Measurements from ENCODE around the gene SYP.

Gene SYP

GRCh38 chrX:49210406-49210805, 10.4 kb upstream of the SYP start:
- Histone ChIP-seq H3K4me1 (no peaks in the 10 kb centered on the region), H3K36me3 (replicated peaks) (no peaks in the 10 kb centered on the region), H3K9me3 (no peaks in the 10 kb centered on the region), H3K4me3 (no peak overlapping the region), H3K27me3 (ENCODE audit: low read depth) (peaks cover 3% of the 10 kb centered on the region; the same call in 1 of the 2 replicates)
- no peak for DNase-seq (ENCODE audit: low spot score in 2 of 2)
- in situ Hi-C loops (cut with MboI; ENCODE audit: low sequenced_read_pairs), result no loop called here

DNA sequence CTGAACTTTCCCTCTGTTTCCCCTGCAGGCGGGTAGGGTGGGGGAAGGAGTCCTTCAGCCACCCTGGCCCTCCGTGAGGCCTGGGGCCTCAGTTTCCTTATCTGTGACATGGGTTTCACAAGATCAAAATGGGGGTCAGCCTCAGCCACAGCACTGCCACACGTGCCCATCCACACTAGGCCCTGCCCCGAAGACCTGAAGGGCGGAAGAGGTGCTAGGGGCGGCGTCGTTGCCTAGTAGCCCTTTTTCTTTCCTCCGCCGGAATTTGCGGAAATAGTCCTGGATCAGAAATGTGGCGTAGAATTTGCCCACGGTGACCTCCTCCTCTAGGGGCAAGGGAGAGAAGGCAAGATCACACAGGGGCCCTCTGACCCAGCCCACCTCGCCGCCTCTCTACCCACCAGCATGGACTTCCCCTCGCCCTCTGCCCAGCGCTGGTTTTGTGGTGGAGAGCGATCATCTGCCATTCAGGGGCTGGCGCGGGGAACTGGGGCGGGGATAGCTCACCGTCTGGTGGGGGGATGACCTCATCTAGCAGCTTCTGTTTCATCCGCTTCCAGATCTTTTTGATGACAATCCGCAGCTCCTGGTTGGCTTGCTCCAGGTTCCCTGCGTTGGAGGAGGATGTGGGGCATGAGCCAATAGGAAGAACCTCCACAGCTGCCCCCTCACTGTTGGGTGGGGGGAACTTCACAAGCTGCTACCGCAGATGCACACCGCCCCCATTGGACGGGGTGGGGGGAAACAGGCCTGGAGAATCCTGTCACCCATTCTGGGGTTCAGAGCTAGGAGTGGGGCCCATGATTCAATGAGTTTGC, 9.7 kb upstream of the SYP start:
- no peaks in the 10 kb centered on the region for H3K9me3 ChIP-seq
- peaks cover 3% of the 10 kb centered on the region; the same call in 1 of the 2 replicates for H3K27me3 ChIP-seq (ENCODE audit: low read depth)
- H3K36me3 ChIP-seq (replicated peaks), result no peaks in the 10 kb centered on the region
- in situ Hi-C loops (cut with MboI; ENCODE audit: low sequenced_read_pairs), result no loop called here
- DNase-seq (ENCODE audit: low spot score in 2 of 2), result no peak
- no peak overlapping the region for H3K4me3 ChIP-seq
- H3K4me1 ChIP-seq, result no peaks in the 10 kb centered on the region

DNA sequence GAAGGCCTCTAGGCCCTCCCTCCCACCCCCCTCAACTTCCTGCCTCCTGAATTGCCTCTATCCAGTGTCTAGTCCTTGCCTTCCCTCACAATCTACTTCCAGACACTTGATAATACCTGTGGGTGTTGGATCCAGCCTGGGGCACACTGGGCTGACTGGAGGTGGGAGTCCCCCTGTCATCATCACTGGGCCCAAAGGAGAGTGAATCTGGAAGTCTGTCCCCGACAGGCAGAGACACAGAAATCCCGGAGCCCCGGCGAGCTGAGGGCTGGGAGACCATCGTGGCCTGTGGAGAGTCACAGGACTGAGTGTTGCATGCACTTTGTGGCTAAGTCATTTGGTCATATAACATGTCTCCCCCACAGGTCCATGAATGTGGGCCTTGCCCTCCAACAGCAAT, 8.4 kb upstream of the SYP start:
- no peaks in the 10 kb centered on the region for H3K4me1 ChIP-seq
- no peaks in the 10 kb centered on the region for H3K36me3 ChIP-seq (replicated peaks)
- in situ Hi-C loops (cut with MboI; ENCODE audit: low sequenced_read_pairs), result no loop called here
- no peaks in the 10 kb centered on the region for H3K9me3 ChIP-seq
- H3K27me3 ChIP-seq (ENCODE audit: low read depth), result peaks cover 6% of the 10 kb centered on the region; the same call in 1 of the 2 replicates
- no peak for DNase-seq (ENCODE audit: low spot score in 2 of 2)
- no peak overlapping the region for H3K4me3 ChIP-seq

GRCh38 chrX:49206543-49206942, 6.5 kb upstream of the SYP start:
- no peak for DNase-seq (ENCODE audit: low spot score in 2 of 2)
- H3K9me3 ChIP-seq, result no peaks in the 10 kb centered on the region
- no peak overlapping the region for H3K4me3 ChIP-seq
- no peaks in the 10 kb centered on the region for H3K36me3 ChIP-seq (replicated peaks)
- in situ Hi-C loops (cut with MboI; ENCODE audit: low sequenced_read_pairs), result no loop called here
- no peaks in the 10 kb centered on the region for H3K4me1 ChIP-seq
- peaks cover 6% of the 10 kb centered on the region; the same call in 1 of the 2 replicates for H3K27me3 ChIP-seq (ENCODE audit: low read depth)

GRCh38 chrX:49205443-49205842, 5.5 kb upstream of the SYP start:
- no peaks in the 10 kb centered on the region for H3K36me3 ChIP-seq (replicated peaks)
- H3K9me3 ChIP-seq, result no peaks in the 10 kb centered on the region
- DNase-seq (ENCODE audit: low spot score in 2 of 2), result no peak
- in situ Hi-C loops (cut with MboI; ENCODE audit: low sequenced_read_pairs), result no loop called here
- H3K4me1 ChIP-seq, result peaks cover 2% of the 10 kb centered on the region
- no peak overlapping the region for H3K4me3 ChIP-seq
- H3K27me3 ChIP-seq (ENCODE audit: low read depth), result peaks cover 6% of the 10 kb centered on the region; the same call in 1 of the 2 replicates

GRCh38 chrX:49204709-49205108, 4.7 kb upstream of the SYP start:
- DNase-seq (ENCODE audit: low spot score in 2 of 2), result no peak
- H3K9me3 ChIP-seq, result no peaks in the 10 kb centered on the region
- H3K36me3 ChIP-seq (replicated peaks), result no peaks in the 10 kb centered on the region
- no peak overlapping the region for H3K4me3 ChIP-seq
- in situ Hi-C loops (cut with MboI; ENCODE audit: low sequenced_read_pairs), result no loop called here
- peaks cover 5% of the 10 kb centered on the region for H3K4me1 ChIP-seq
- H3K27me3 ChIP-seq (ENCODE audit: low read depth), result peaks cover 6% of the 10 kb centered on the region; the same call in 1 of the 2 replicates

- Histone ChIP-seq H3K9me3 (no peaks in the 10 kb centered on the region), H3K27me3 (ENCODE audit: low read depth) (peaks cover 4% of the 10 kb centered on the region; the same call in 1 of the 2 replicates), H3K36me3 (replicated peaks) (no peaks in the 10 kb centered on the region), H3K4me3 (no peak overlapping the region), H3K4me1 (peaks cover 5% of the 10 kb centered on the region)
- no peak for DNase-seq (ENCODE audit: low spot score in 2 of 2)
- in situ Hi-C loops (cut with MboI; ENCODE audit: low sequenced_read_pairs), result no loop called here
Observed at GRCh38 chrX:49204017-49204416, 4.0 kb upstream of the SYP start.

GRCh38 chrX:49203536-49203935, 3.5 kb upstream of the SYP start:
- no peak overlapping the region for H3K4me3 ChIP-seq

GRCh38 chrX:49202022-49202421, 2.0 kb upstream of the SYP start:
- in situ Hi-C loops (cut with MboI; ENCODE audit: low sequenced_read_pairs), result no loop called here
- Histone ChIP-seq H3K4me1 (peaks cover 5% of the 10 kb centered on the region), H3K4me3 (no peak overlapping the region), H3K27me3 (ENCODE audit: low read depth) (peaks cover 4% of the 10 kb centered on the region; the same call in 1 of the 2 replicates), H3K36me3 (replicated peaks) (no peaks in the 10 kb centered on the region), H3K9me3 (no peaks in the 10 kb centered on the region)
- no peak for DNase-seq (ENCODE audit: low spot score in 2 of 2)

More at GRCh38 chrX:49203536-49203935, 3.5 kb upstream of the SYP start:
- no peaks in the 10 kb centered on the region for H3K36me3 ChIP-seq (replicated peaks)
- in situ Hi-C loops (cut with MboI; ENCODE audit: low sequenced_read_pairs), result no loop called here
- H3K4me1 ChIP-seq, result peaks cover 5% of the 10 kb centered on the region
- DNase-seq (ENCODE audit: low spot score in 2 of 2), result no peak
- H3K9me3 ChIP-seq, result no peaks in the 10 kb centered on the region
- peaks cover 4% of the 10 kb centered on the region; the same call in 1 of the 2 replicates for H3K27me3 ChIP-seq (ENCODE audit: low read depth)

- Histone ChIP-seq H3K36me3 (replicated peaks) (no peaks in the 10 kb centered on the region), H3K4me1 (peaks cover 5% of the 10 kb centered on the region), H3K4me3 (peak overlapping the region; percentile 27; the same call in 1 of the 2 replicates), H3K27me3 (ENCODE audit: low read depth) (peaks cover 2% of the 10 kb centered on the region; the same call in 1 of the 2 replicates), H3K9me3 (no peaks in the 10 kb centered on the region)
- in situ Hi-C loops (cut with MboI; ENCODE audit: low sequenced_read_pairs), result no loop called here
- DNase-seq (ENCODE audit: low spot score in 2 of 2), result no peak
Observed at GRCh38 chrX:49199315-49199595, 738 bp downstream of the SYP start.

DNA sequence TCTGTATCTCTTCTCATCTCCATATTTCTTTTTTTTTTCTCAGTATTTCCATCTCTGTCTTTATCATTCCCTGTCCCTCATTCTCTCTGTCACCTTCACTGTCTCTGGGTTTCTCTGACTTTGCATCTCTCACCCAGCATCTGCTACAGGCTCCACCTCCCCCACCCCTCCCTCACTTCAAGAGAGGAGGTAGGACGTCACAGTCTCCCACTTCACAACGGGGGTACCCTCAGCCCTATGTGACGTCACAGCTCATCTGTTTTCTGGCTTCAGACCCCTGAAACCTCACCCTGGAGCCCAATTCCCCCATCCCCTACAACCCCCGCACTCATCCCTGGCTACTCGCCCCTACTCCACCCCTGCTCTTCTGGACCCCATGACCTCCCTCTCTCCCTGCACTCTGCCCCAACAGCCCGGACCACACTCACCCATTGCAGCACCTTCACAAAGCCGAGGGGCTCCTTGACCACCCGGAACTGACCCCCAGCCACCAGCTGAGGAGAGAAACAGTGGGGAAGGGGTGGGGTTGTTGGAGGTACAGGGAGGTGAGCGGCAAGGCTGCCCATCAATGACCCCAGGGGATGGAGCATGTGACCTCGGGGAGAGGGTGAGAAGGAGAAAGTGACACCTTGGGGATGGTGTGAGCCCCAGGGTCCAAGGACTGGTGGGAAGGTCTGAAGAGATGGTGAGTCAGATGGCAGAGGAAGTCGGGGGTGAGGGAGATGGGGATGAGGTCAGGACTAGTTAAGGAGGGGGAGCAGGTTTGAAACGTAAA, 1.3 kb downstream of the SYP start:
- no peaks in the 10 kb centered on the region for H3K27me3 ChIP-seq (ENCODE audit: low read depth)
- H3K4me3 ChIP-seq, result no peak overlapping the region
- peaks cover 5% of the 10 kb centered on the region for H3K4me1 ChIP-seq
- no peaks in the 10 kb centered on the region for H3K9me3 ChIP-seq
- in situ Hi-C loops (cut with MboI; ENCODE audit: low sequenced_read_pairs), result no loop called here
- DNase-seq (ENCODE audit: low spot score in 2 of 2), result no peak
- no peaks in the 10 kb centered on the region for H3K36me3 ChIP-seq (replicated peaks)

DNA sequence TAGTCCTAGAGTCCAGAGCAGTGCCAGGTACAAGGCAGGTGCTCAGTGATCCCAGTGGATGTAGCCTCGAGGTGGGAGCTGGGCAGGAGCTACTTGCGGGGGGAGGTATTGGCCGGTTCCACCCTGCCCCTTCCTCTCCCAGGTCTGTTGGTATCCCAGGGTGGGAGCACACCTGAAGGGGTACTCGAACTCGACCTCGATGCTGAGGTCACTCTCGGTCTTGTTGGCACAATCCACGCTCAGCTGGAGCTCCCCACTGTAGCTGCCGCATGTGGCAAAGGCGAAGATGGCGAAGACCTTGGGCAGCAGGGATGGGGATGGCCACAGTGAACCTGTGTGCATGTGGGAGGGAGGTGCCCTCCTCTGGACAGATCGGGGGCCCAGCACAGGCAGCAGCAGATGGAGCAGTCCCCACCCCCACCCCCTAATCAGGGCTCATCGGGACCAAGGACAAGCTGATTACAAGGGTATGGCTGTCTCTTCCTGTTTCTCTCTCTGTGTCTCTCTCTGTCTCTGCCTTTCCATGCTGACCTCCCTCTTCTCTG, 2.4 kb downstream of the SYP start:
- DNase-seq (ENCODE audit: low spot score in 2 of 2), result no peak
- Histone ChIP-seq H3K4me3 (no peak overlapping the region), H3K4me1 (peaks cover 5% of the 10 kb centered on the region), H3K27me3 (ENCODE audit: low read depth) (no peaks in the 10 kb centered on the region), H3K36me3 (replicated peaks) (no peaks in the 10 kb centered on the region), H3K9me3 (no peaks in the 10 kb centered on the region)
- in situ Hi-C loops (cut with MboI; ENCODE audit: low sequenced_read_pairs), result no loop called here

DNA sequence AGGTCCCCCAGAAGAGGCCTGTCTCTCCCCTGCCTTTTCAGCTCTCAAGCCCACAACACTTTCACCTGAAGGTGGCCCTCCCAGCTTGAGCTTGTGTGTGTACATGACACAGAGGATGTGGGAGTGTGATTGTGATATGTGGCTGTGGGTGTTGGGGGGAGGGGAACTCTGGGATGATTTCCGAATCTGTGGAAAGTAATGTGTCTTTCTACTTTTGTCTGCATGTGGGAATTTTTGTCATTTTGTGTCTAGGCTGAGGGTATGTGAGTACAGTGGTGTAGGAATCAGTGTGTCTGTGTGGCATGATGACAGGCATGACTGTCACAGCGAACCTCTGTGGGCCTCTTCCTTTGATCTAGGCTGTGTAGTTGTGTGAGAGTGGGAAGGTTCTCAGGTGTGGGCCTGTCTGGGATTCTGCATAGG, 6.4 kb downstream of the SYP start:
- H3K36me3 ChIP-seq (replicated peaks), result no peaks in the 10 kb centered on the region
- no peaks in the 10 kb centered on the region for H3K27me3 ChIP-seq (ENCODE audit: low read depth)
- DNase-seq (ENCODE audit: low spot score in 2 of 2), result no peak
- H3K4me1 ChIP-seq, result peaks cover 17% of the 10 kb centered on the region
- in situ Hi-C loops (cut with MboI; ENCODE audit: low sequenced_read_pairs), result no loop called here
- H3K4me3 ChIP-seq, result no peak overlapping the region
- no peaks in the 10 kb centered on the region for H3K9me3 ChIP-seq

All from HAP-1 (cell line).